Ramos (cell line): ENCODE measurements around the gene IL1R2.

Experiments used
- in situ Hi-C: fragments of 300-500 bp; cut with MboI; formaldehyde crosslinking; loops from one replicate; pipeline ENCODE4 v1.14.3; 2022; ENCODE audit warnings: low sequenced_read_pairs; ENCODE audit not compliant: unreplicated experiment

IL1R2 gene

GRCh38 chr2:102015399-102015798 is 23.6 kb downstream of the IL1R2 start:
- in situ Hi-C loops: no loop called here

- in situ Hi-C loops: no loop called here
These were observed 24.7 kb downstream of the IL1R2 start for GRCh38 chr2:102016399-102016955.

DNA sequence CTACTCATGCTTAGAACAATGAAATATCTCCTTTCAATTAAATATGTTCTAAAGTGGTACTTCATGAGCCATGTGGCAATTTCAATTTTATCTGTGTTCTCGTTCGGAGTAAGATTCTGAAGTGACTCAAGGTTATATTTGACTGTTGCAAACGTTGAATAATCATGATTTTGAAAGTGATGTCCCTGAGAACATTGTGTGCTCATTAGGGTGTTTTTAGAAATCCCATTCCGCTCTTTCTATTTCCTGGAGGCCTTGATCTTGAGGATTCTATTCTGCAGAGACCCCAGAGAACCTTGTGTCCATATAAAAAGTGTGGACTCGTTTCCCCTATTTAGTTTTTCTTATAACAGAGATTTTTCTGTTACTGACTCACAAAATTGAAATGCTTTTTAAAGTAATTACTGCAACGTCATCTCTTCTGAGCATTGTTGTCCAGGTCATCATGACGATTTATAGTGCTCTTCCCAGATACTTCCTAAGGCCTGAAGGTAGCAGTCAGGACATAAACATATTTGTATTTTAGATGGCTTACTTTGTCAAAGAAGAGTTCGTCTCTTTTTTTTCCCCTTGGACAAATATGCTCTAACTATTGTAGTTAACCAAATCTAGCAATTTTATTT is 27.2 kb downstream of the IL1R2 start:
- in situ Hi-C loops: no loop called here

GRCh38 chr2:102020596-102021170 is 28.9 kb downstream of the IL1R2 start:
- in situ Hi-C loops: loop anchor here (10.0 kb wide), 2 partner anchors 214 to 414 kb away; no protein-coding TSS in a partner anchor

DNA sequence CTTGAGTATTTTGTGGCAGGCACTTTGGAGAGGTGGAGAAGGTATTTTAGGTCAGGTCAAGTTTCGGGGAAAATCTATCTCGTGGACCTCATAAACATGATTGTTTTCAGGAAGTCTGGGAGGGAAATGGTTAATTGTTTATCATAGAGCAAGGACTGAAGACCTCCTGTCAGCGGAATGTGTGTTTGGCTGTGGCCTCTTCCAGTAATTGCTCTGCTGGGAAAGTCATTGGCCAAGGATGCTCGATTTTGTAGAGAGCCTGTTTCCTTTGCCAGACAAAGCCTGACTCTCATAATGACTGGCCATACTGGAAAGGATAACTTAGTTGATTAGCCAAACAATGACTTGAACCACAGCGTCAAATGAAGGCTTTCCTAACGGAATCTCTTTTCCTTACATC is 30.0 kb downstream of the IL1R2 start:
- in situ Hi-C loops: loop anchor here (10.0 kb wide), 2 partner anchors 213 to 413 kb away; no protein-coding TSS in a partner anchor

- in situ Hi-C loops: loop anchor here (10.0 kb wide), 2 partner anchors 212 to 412 kb away; no protein-coding TSS in a partner anchor
These were observed 31.3 kb downstream of the IL1R2 start for GRCh38 chr2:102022884-102023539.

DNA sequence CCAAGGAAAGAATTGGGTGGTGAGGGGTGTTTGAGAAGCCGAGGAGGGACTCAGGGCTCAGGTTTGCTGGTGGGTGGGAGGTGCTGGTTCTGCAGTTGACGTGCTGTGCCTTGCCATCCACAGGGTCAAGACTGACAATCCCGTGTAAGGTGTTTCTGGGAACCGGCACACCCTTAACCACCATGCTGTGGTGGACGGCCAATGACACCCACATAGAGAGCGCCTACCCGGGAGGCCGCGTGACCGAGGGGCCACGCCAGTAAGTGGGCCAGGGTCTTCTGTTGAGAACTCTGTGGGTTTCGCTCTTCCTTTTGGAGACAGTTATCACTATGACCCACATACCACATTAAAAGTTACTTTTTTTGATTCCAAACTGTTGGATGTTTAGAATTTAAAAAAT is 32.6 kb downstream of the IL1R2 start:
- in situ Hi-C loops: loop anchor here (10.0 kb wide), 2 partner anchors 210 to 410 kb away; no protein-coding TSS in a partner anchor

GRCh38 chr2:102025016-102025501 is 33.3 kb downstream of the IL1R2 start:
- in situ Hi-C loops: loop anchor here (10.0 kb wide), 2 partner anchors 210 to 410 kb away; no protein-coding TSS in a partner anchor

- in situ Hi-C loops: loop anchor here (10.0 kb wide), 2 partner anchors 209 to 409 kb away; no protein-coding TSS in a partner anchor
These were observed 34.0 kb downstream of the IL1R2 start for GRCh38 chr2:102025583-102026267.

GRCh38 chr2:102027036-102027980 is 35.5 kb downstream of the IL1R2 start:
- in situ Hi-C loops: loop anchor here (10.0 kb wide), 2 partner anchors 207 to 407 kb away; no protein-coding TSS in a partner anchor

DNA sequence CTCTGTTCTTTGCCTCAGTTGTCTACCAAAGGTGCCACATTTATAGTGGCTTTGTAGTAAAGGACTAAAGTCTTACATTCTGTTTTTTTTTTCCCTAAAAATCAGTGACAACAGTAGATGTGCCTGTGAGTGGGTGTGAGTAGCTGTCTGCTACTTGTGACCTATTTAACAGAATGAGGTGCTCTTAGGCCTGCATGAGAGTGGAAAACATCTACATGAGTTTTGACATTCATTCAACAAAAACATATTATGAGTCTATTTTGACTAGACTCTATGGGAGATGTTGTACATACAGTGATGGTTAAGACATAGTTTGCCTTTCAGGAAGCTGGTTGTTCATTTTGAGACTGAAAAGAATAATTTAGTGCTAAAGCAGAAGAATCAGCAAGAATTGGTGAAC is 36.7 kb downstream of the IL1R2 start:
- in situ Hi-C loops: loop anchor here (10.0 kb wide), 2 partner anchors 206 to 406 kb away; no protein-coding TSS in a partner anchor

GRCh38 chr2:102029405-102029804 is 37.6 kb downstream of the IL1R2 start:
- in situ Hi-C loops: loop anchor here (10.0 kb wide), 2 partner anchors 205 to 405 kb away; no protein-coding TSS in a partner anchor

DNA sequence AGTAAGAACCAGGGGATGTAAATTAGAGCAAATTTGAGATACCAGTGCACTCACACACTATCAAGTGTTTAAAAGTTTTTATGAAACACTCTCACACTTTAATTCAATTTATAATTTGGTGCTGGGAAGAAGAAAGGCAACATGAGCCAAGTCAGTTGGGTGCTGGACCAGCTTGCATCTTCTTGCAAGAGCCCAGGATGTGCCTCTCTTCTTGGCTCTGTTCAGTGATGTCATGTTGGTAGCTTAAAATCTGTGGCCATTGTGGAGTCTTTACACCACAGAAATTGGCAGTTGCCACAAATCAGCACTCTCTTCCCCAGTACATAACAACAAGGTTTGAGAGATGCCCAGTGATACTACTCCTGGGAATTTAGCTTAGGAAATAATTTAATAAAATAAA is 38.2 kb downstream of the IL1R2 start:
- in situ Hi-C loops: loop anchor here (10.0 kb wide), 2 partner anchors 205 to 405 kb away; no protein-coding TSS in a partner anchor

- in situ Hi-C loops: no loop called here
These were observed 38.7 kb downstream of the IL1R2 start for GRCh38 chr2:102030502-102030854.

- in situ Hi-C loops: no loop called here
These were observed 39.2 kb downstream of the IL1R2 start for GRCh38 chr2:102030855-102031527.

GRCh38 chr2:102032368-102033030 is 40.7 kb downstream of the IL1R2 start:
- in situ Hi-C loops: no loop called here

DNA sequence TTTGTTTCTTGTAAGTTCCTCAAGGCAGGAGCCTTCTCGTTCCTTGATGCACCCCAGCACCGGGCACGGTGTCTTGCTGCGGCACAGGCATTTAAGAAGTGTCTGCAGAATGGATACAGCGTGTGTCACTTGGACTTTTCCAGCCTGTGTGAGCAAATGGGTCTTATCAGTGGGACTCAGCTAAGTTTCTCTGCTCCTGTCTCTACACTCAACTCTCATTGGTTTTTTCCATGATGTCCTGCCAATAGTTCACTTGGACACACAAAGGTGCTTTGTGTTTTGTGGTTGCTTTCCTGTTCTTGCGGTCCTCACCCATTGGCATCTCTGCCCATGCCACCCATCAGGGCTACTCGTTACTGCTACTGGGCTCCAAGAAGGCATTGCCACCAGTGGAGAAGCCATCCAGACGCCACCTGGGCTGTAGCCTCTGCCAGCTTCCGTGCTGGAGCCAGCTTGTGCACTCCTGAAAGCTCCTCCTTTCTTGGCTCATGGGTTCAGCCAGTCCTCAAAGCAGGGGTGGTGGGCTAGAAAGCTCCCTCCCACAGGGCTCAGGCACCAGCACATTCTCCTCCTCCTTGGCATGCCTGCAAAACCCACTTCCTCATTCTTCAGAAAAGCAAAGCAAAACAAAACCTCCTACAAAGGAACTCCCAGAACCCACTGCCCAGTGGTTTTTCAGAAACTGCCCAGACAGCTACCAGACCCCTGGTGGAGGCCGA is 41.4 kb downstream of the IL1R2 start:
- in situ Hi-C loops: no loop called here
